ENCODE measurements around the gene BCL2L15. TPM values are rescaled to one million over a fixed set of nuclear protein-coding genes. Genes with fewer than 3 reads are reported as not detected.

BCL2L15 gene
- total and polyA plus RNA-seq, 2 of the 13 experiments (the other 11 are each of a cell fraction or from before 2014, with no cell fraction given) = 0.03 to 0.27 TPM

- Histone ChIP-seq H3K4me2 (ENCODE audit: low read depth, low read length) (no peak overlapping the region), H3K79me2 (ENCODE audit: insufficient read depth, low read length) (no peaks in the 10 kb centered on the region), H3K36me3 (replicated peaks in 1 of 2; ENCODE audit: control insufficient read depth in 1 of 2, insufficient read depth in 2 of 2, low read length in 2 of 2) (no peaks in the 10 kb centered on the region), H3K9me3 (ENCODE audit: low read length) (no peaks in the 10 kb centered on the region), H3K4me3 (replicated peaks in 1 of 3; ENCODE audit: insufficient read depth in 1 of 3, low read depth in 2 of 3, low read length in 3 of 3) (no peak overlapping the region), H3K4me1 (ENCODE audit: insufficient read depth, low read length) (no peaks in the 10 kb centered on the region), H4K20me1 (ENCODE audit: insufficient read depth, low read length) (no peaks in the 10 kb centered on the region), H2AFZ (ENCODE audit: low read length) (no peak overlapping the region), H3K9ac (ENCODE audit: insufficient read depth, low read depth, low read length) (no peak overlapping the region), H3K27ac (ENCODE audit: extremely low read length, insufficient read depth, low read length) (no peak overlapping the region), H3K27me3 (ENCODE audit: control insufficient read depth in 1 of 2, insufficient read depth in 2 of 2, low read length in 2 of 2) (no peaks in the 10 kb centered on the region)
- intact Hi-C loops (cut with micrococcal nuclease; ENCODE audit: unreplicated experiment) (no loop called here), in situ Hi-C loops (cut with HindIII; ENCODE audit: extremely low pct_ligation_motif_present, low pct_unique_long_range_greater_than_20kb) (no loop called here)
- 81% methylated on average over 17 of the region's 17 CpGs for WGBS (ENCODE audit: low lambda C conversion rate)
- no peak for DNase-seq (ENCODE audit: low spot score)
- ChIA-PET CTCF (ENCODE audit: low intra/inter-chr PET ratio, low total read pairs) (no interaction called here), POLR2A (no interaction called here)
- FAIRE-seq = no peak
- ATAC-seq = no peak
- no TSS peak for BruUV-seq (replicated peaks)
- TF ChIP-seq STAT5B (CRISPR knock-in tag; IDR thresholded peaks at IDR 0.05) (no peak), ZNF335 (CRISPR knock-in tag; IDR thresholded peaks at IDR 0.05) (no peak), HIVEP1 (CRISPR knock-in tag; IDR thresholded peaks at IDR 0.05) (no peak), CREB3 (CRISPR knock-in tag; IDR thresholded peaks at IDR 0.05) (no peak), KIAA2018 (CRISPR knock-in tag; IDR thresholded peaks at IDR 0.05; ENCODE audit: borderline replicate concordance) (no peak), TFAP4 (IDR thresholded peaks at IDR 0.05; ENCODE audit: borderline replicate concordance, low read depth) (no peak), XBP1 (CRISPR knock-in tag; IDR thresholded peaks at IDR 0.05) (no peak), TRIM24 (CRISPR knock-in tag; IDR thresholded peaks at IDR 0.05) (no peak), ZNF574 (CRISPR knock-in tag; IDR thresholded peaks at IDR 0.05) (no peak)
Observed at GRCh38 chr1:113886417-113887401, 672 bp downstream of the BCL2L15 start.

Data from HepG2 (cell line).